Measurements from ENCODE around the gene SOHLH1. TPM values are rescaled to one million over a fixed set of nuclear protein-coding genes. Genes with fewer than 3 reads are reported as not detected.

SOHLH1 gene
- total RNA-seq, 1 donor from 2014 or later = not detected

GRCh38 chr9:135746565-135746964, 47.3 kb upstream of the SOHLH1 start:
- H3K36me3 Mint-ChIP-seq = no peaks in the 10 kb centered on the region
- H3K27me3 Mint-ChIP-seq (ENCODE audit: insufficient read depth, low read depth) = peaks cover 3% of the 10 kb centered on the region
- Histone ChIP-seq H2AFZ (replicated peaks) (no peak overlapping the region), H3K36me3 (no peaks in the 10 kb centered on the region), H3K4me1 (no peaks in the 10 kb centered on the region), H3K79me2 (ENCODE audit: low read depth) (no peaks in the 10 kb centered on the region), H3K9ac (no peak overlapping the region), H3K27ac (no peak overlapping the region), H4K20me1 (ENCODE audit: low read depth) (no peaks in the 10 kb centered on the region), H3K9me3 (ENCODE audit: low read depth) (no peaks in the 10 kb centered on the region), H3K27me3 (no peaks in the 10 kb centered on the region), H3K4me2 (no peak overlapping the region), H3K4me3 (no peak overlapping the region), H3F3A (ENCODE audit: low read depth) (no peaks in the 10 kb centered on the region)
- H3K4me1 Mint-ChIP-seq = no peaks in the 10 kb centered on the region
- H3K27ac Mint-ChIP-seq = no peak overlapping the region
- no peak overlapping the region for H3K4me3 Mint-ChIP-seq
- no peak for TF ChIP-seq CTCF (IDR thresholded peaks at IDR 0.05)
- TF ChIP-seq EZH2phosphoT487 (IDR thresholded peaks at IDR 0.05) = no peak
- no peak for TF ChIP-seq EZH2 (IDR thresholded peaks at IDR 0.05)
- H3K9me3 Mint-ChIP-seq = no peaks in the 10 kb centered on the region
- no peak for DNase-seq (ENCODE audit: low spot score)

GRCh38 chr9:135745686-135746324, 46.5 kb upstream of the SOHLH1 start:
- DNase-seq (ENCODE audit: low spot score) = no peak
- no peak overlapping the region for H2AFZ ChIP-seq (replicated peaks)
- no peak overlapping the region for H3K4me3 Mint-ChIP-seq
- peaks cover 3% of the 10 kb centered on the region for H3K27me3 Mint-ChIP-seq (ENCODE audit: insufficient read depth, low read depth)
- H3K27ac Mint-ChIP-seq = no peak overlapping the region
- no peaks in the 10 kb centered on the region for H3K27me3 ChIP-seq
- TF ChIP-seq EZH2 (IDR thresholded peaks at IDR 0.05) (no peak), CTCF (IDR thresholded peaks at IDR 0.05) (no peak), EZH2phosphoT487 (IDR thresholded peaks at IDR 0.05) (no peak)
- no peak overlapping the region for H3K4me2 ChIP-seq
- H3K9ac ChIP-seq = no peak overlapping the region
- H3K4me3 ChIP-seq = no peak overlapping the region
- H3K79me2 ChIP-seq (ENCODE audit: low read depth) = no peaks in the 10 kb centered on the region
- H3K36me3 Mint-ChIP-seq = no peaks in the 10 kb centered on the region
- no peaks in the 10 kb centered on the region for H4K20me1 ChIP-seq (ENCODE audit: low read depth)
- no peaks in the 10 kb centered on the region for H3K4me1 Mint-ChIP-seq
- H3K36me3 ChIP-seq = no peaks in the 10 kb centered on the region
- no peak overlapping the region for H3K27ac ChIP-seq
- H3K9me3 ChIP-seq (ENCODE audit: low read depth) = no peaks in the 10 kb centered on the region
- no peaks in the 10 kb centered on the region for H3K4me1 ChIP-seq
- H3F3A ChIP-seq (ENCODE audit: low read depth) = no peaks in the 10 kb centered on the region
- no peaks in the 10 kb centered on the region for H3K9me3 Mint-ChIP-seq

DNA sequence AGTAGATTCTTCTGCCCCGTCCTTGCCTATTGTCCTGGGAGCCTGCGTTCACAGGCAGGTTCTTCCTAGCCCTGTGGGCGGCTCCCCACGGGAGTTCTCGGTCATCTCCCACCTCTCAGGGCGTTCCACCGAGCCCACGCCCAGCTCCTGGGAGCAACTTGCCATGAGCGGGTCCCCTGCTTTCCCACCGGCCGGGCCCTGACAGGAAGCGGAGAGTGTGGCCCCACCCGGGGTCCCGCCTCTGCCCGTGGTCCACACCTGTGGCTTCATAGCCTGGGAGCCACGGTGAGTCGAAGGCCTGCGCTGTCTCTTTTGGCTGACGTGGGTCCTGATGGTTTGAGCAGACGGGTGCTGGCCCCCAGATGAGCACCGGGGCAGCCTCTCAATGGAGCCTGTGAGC, 45.9 kb upstream of the SOHLH1 start:
- H3K9me3 ChIP-seq (ENCODE audit: low read depth) = no peaks in the 10 kb centered on the region
- Mint-ChIP-seq H3K4me3 (no peak overlapping the region), H3K4me1 (no peaks in the 10 kb centered on the region), H3K27me3 (ENCODE audit: insufficient read depth, low read depth) (peaks cover 3% of the 10 kb centered on the region), H3K9me3 (no peaks in the 10 kb centered on the region), H3K27ac (no peak overlapping the region), H3K36me3 (no peaks in the 10 kb centered on the region)
- TF ChIP-seq CTCF (IDR thresholded peaks at IDR 0.05) (no peak), EZH2phosphoT487 (IDR thresholded peaks at IDR 0.05) (no peak), EZH2 (IDR thresholded peaks at IDR 0.05) (no peak)
- no peak overlapping the region for H3K4me2 ChIP-seq
- H3K79me2 ChIP-seq (ENCODE audit: low read depth) = no peaks in the 10 kb centered on the region
- H3K4me3 ChIP-seq = no peak overlapping the region
- no peaks in the 10 kb centered on the region for H3K36me3 ChIP-seq
- no peaks in the 10 kb centered on the region for H3K4me1 ChIP-seq
- H2AFZ ChIP-seq (replicated peaks) = no peak overlapping the region
- H3K27ac ChIP-seq = no peak overlapping the region
- H4K20me1 ChIP-seq (ENCODE audit: low read depth) = no peaks in the 10 kb centered on the region
- no peak overlapping the region for H3K9ac ChIP-seq
- no peaks in the 10 kb centered on the region for H3K27me3 ChIP-seq
- H3F3A ChIP-seq (ENCODE audit: low read depth) = no peaks in the 10 kb centered on the region
- no peak for DNase-seq (ENCODE audit: low spot score)
